GM12892 (cell line): Measurements from ENCODE around the gene EHF.

Source experiments
- POLR2A ChIP-seq: IDR thresholded peaks from 2 replicates; pipeline ENCODE4 v1.6.1; 2011; ENCODE audit warnings: low read depth, low read length, control low read depth
- POLR2AphosphoS5 ChIP-seq: IDR thresholded peaks from 2 replicates; pipeline ENCODE4 v1.6.1; 2011; ENCODE audit warnings: low read depth, low read length, control low read depth
- TAF1 ChIP-seq: IDR thresholded peaks from 2 replicates; pipeline ENCODE4 v1.6.1; 2011; ENCODE audit warnings: low read depth, mild to moderate bottlenecking, control low read depth, low read length, borderline replicate concordance

DNA sequence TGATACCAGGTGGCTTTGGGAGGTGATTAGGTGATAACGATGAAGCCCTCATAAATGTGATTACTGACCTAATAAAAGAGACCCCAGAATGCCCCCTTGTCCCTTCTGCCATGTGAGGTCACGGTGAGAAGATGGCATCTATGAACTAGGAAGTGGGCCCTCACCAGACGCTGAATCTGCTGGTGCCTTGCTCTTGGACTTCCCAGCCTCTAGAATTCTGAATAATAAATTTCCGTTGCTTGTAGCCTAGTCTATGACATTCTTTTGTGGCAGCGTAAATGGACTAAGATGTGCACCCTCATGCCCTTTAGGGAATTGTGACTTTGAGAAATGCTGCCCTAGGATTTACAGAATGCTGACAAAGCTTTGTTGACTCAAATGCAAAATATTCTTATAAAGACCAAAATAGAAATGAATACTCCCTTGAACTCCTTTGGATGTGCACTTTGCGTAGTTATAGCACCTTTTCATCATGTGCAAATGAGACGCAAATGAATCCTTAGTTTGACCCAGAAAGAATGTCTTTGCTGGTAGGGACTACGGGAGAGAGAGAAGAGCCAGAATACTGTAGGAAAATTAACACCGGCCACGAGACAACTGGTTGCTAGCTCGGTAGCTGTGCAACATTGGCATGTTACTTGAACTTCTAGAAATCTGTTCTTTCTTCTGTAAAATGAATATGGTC is 24.8 kb upstream of the EHF start:
- TF ChIP-seq POLR2A = no peak
- no peak for TF ChIP-seq TAF1
- TF ChIP-seq POLR2AphosphoS5 = no peak
